Tibial nerve (tissue), 4 donors: ENCODE results near the gene LHFPL3. TPM values are rescaled to one million over a fixed set of nuclear protein-coding genes. Genes with fewer than 3 reads are reported as not detected.

Experiments
- DNase-seq, 2 donors: peaks; one replicate each; pipeline ENCODE4 v3.0.0-alpha.2; 2019; ENCODE audit warnings: low spot score in 2 of 2
- H3K27ac ChIP-seq, 4 donors: fragments of 200-600 bp; sonication (generic) in 3 of 4; one replicate each; pipeline ENCODE4 v1.5.1; 2017 to 2019; ENCODE audit warnings: mild to moderate bottlenecking in 1 of 4
- H3K27me3 ChIP-seq, 2 donors: fragments of 200-600 bp; sonication (generic) in 1 of 2; one replicate each; pipeline versions ENCODE4 v1.5.1 to v1.6.0; 2017 to 2019
- H3K36me3 ChIP-seq, 3 donors: fragments of 200-600 bp; sonication (generic); one replicate each; pipeline ENCODE4 v1.5.1; 2018 to 2019
- H3K4me1 ChIP-seq, 4 donors: fragments of 200-600 bp; sonication (generic) in 3 of 4; one replicate each; pipeline ENCODE4 v1.5.1; 2017 to 2019
- H3K4me3 ChIP-seq, 4 donors: fragments of 200-600 bp; sonication (generic) in 3 of 4; one replicate each; pipeline ENCODE4 v1.5.1; 2017 to 2019; ENCODE audit warnings: mild to moderate bottlenecking in 1 of 4, moderate library complexity in 1 of 4
- H3K9me3 ChIP-seq, 4 donors: fragments of 200-600 bp; sonication (generic) in 3 of 4; one replicate each; pipeline ENCODE4 v1.5.1; 2017 to 2019
- CTCF ChIP-seq, 5 experiments: fragments of 200-600 bp in 3 of 5; fragments of 450-650 bp in 2 of 5; sonication (generic) in 3 of 5; IDR thresholded peaks; one replicate each; pipeline ENCODE4 v1.5.1; 2016 to 2019; ENCODE audit warnings: antibody characterized with exemption in 5 of 5, mild to moderate bottlenecking in 3 of 5, moderate library complexity in 2 of 5
- EP300 ChIP-seq, 2 donors: sonication (generic); formaldehyde crosslinking; IDR thresholded peaks; one replicate each; pipeline ENCODE4 v1.6.1; 2017; ENCODE audit warnings: antibody characterized with exemption in 2 of 2, mild to moderate bottlenecking in 1 of 2
- POLR2A ChIP-seq, 2 donors: fragments of 450-650 bp; IDR thresholded peaks; one replicate each; pipeline ENCODE4 v1.6.1; 2017; ENCODE audit warnings: antibody characterized with exemption in 2 of 2, mild to moderate bottlenecking in 2 of 2, moderate library complexity in 2 of 2
- WGBS, 2 donors: methylation state at CpG; one replicate each; pipeline ENCODE4 v1.1.5; 2018; 5-methylcytosine and 5-hydroxymethylcytosine counted together
- total RNA-seq, 4 donors: library from RNA; depleted of rRNA; stranded (reverse); fragments of >200 nt; gene quantifications; one replicate each; pipeline ENCODE4 v1.1.0, GENCODE V29; 2016

Gene LHFPL3
- total RNA-seq, 4 donors from 2014 or later, result not detected

- Histone ChIP-seq H3K9me3 (no peaks in the 10 kb centered on the region), H3K4me3 (no peak overlapping the region), H3K27me3 (no peaks in the 10 kb centered on the region), H3K36me3 (no peaks in the 10 kb centered on the region), H3K27ac (no peak overlapping the region), H3K4me1 (no peaks in the 10 kb centered on the region)
- no peak for DNase-seq
- TF ChIP-seq POLR2A (IDR thresholded peaks at IDR 0.05) (no peak), CTCF (IDR thresholded peaks at IDR 0.05) (no peak), EP300 (IDR thresholded peaks at IDR 0.05) (no peak)
- WGBS, 2 donors, result 74 to 77% methylated on average over 3 of the region's 3 CpGs
These were observed 32.1 kb upstream of the LHFPL3 start for GRCh38 chr7:104296266-104296665.

GRCh38 chr7:104296900-104297299 is 31.5 kb upstream of the LHFPL3 start:
- Histone ChIP-seq H3K27me3 (no peaks in the 10 kb centered on the region), H3K27ac (no peak overlapping the region), H3K9me3 (no peaks in the 10 kb centered on the region), H3K36me3 (no peaks in the 10 kb centered on the region), H3K4me1 (no peaks in the 10 kb centered on the region), H3K4me3 (no peak overlapping the region)
- WGBS, 2 donors, result 67 to 70% methylated on average over 4 of the region's 4 CpGs
- TF ChIP-seq EP300 (IDR thresholded peaks at IDR 0.05) (no peak), POLR2A (IDR thresholded peaks at IDR 0.05) (no peak), CTCF (IDR thresholded peaks at IDR 0.05) (no peak)
- no peak for DNase-seq

GRCh38 chr7:104299323-104299722 is 29.1 kb upstream of the LHFPL3 start:
- TF ChIP-seq EP300 (IDR thresholded peaks at IDR 0.05) (no peak), POLR2A (IDR thresholded peaks at IDR 0.05) (no peak), CTCF (IDR thresholded peaks at IDR 0.05) (no peak)
- 57 to 62% methylated on average over 3 of the region's 3 CpGs for WGBS, 2 donors

GRCh38 chr7:104299777-104300176 is 28.6 kb upstream of the LHFPL3 start:
- H3K27me3 ChIP-seq, result no peaks in the 10 kb centered on the region
- no peak for DNase-seq
- no peak overlapping the region for H3K4me3 ChIP-seq
- WGBS, 2 donors, result 42 to 47% methylated on average over 4 of the region's 4 CpGs
- H3K4me1 ChIP-seq, result no peaks in the 10 kb centered on the region
- no peak overlapping the region for H3K27ac ChIP-seq
- H3K36me3 ChIP-seq, result no peaks in the 10 kb centered on the region
- TF ChIP-seq EP300 (IDR thresholded peaks at IDR 0.05) (no peak), CTCF (IDR thresholded peaks at IDR 0.05) (no peak), POLR2A (IDR thresholded peaks at IDR 0.05) (no peak)
- no peaks in the 10 kb centered on the region for H3K9me3 ChIP-seq

More at GRCh38 chr7:104299323-104299722, 29.1 kb upstream of the LHFPL3 start:
- H3K9me3 ChIP-seq, result no peaks in the 10 kb centered on the region
- no peak overlapping the region for H3K27ac ChIP-seq
- no peak overlapping the region for H3K4me3 ChIP-seq
- no peaks in the 10 kb centered on the region for H3K4me1 ChIP-seq
- DNase-seq, result no peak
- H3K36me3 ChIP-seq, result no peaks in the 10 kb centered on the region
- no peaks in the 10 kb centered on the region for H3K27me3 ChIP-seq

GRCh38 chr7:104306793-104307192 is 21.6 kb upstream of the LHFPL3 start:
- no peak for TF ChIP-seq POLR2A (IDR thresholded peaks at IDR 0.05)
- TF ChIP-seq EP300 (IDR thresholded peaks at IDR 0.05), result no peak
- TF ChIP-seq CTCF (IDR thresholded peaks at IDR 0.05), result no peak

More at GRCh38 chr7:104306793-104307192, 21.6 kb upstream of the LHFPL3 start:
- DNase-seq, result no peak
- Histone ChIP-seq H3K9me3 (no peaks in the 10 kb centered on the region), H3K27me3 (no peaks in the 10 kb centered on the region), H3K4me1 (no peaks in the 10 kb centered on the region), H3K36me3 (no peaks in the 10 kb centered on the region), H3K27ac (no peak overlapping the region), H3K4me3 (no peak overlapping the region)
- WGBS, 2 donors, result 74 to 75% methylated on average over 4 of the region's 4 CpGs
